ENCODE measurements around the gene ZDHHC1. TPM values are rescaled to one million over a fixed set of nuclear protein-coding genes. Genes with fewer than 3 reads are reported as not detected.

The ZDHHC1 gene
- total RNA-seq, 2 experiments from 2014 or later, result 0.23 to 0.45 TPM

DNA sequence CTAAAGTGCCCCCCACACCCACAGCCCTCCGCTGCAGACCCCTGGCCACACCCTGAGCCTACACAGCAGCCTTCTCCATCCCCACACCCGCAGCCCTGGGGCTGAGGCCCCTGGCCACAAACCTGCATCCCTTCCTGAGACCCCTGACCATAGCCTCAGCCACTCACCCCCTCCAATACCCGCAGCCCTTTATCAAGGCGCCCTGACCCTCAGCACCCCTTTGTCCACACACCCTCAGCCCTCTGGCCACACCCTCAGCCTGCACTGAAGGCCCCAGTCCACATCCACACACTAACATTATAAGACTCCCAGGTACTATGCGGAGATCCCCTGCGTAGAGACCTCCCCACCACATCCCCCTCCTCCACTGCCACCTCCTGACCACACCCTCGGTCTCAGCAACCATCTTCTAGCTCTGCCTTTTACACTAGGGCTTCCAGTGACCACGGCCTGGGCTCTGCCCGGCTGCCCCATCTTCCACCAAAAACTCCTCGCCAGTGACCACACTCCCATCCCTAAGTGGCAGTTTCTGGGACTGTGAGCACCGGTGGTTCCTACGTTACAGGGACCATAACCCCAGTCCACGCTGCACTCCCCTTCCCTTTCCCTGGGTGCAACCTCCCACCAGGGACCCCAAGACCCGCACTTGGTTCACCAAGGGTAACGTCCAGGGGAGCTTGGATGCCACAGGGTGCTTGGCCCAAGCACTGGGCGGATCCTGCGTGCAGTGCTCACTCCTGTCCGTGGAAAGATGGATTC lies 23.8 kb downstream of the ZDHHC1 start:
- CTCF ChIA-PET, result interaction anchor here (0.6 to 1.4 kb wide), 4 partner anchors 12 to 608 kb away, joined by 3 to 5 read pairs (median 4); no protein-coding TSS in a partner anchor
- no peaks in the 10 kb centered on the region for H3K9me3 Mint-ChIP-seq

DNA sequence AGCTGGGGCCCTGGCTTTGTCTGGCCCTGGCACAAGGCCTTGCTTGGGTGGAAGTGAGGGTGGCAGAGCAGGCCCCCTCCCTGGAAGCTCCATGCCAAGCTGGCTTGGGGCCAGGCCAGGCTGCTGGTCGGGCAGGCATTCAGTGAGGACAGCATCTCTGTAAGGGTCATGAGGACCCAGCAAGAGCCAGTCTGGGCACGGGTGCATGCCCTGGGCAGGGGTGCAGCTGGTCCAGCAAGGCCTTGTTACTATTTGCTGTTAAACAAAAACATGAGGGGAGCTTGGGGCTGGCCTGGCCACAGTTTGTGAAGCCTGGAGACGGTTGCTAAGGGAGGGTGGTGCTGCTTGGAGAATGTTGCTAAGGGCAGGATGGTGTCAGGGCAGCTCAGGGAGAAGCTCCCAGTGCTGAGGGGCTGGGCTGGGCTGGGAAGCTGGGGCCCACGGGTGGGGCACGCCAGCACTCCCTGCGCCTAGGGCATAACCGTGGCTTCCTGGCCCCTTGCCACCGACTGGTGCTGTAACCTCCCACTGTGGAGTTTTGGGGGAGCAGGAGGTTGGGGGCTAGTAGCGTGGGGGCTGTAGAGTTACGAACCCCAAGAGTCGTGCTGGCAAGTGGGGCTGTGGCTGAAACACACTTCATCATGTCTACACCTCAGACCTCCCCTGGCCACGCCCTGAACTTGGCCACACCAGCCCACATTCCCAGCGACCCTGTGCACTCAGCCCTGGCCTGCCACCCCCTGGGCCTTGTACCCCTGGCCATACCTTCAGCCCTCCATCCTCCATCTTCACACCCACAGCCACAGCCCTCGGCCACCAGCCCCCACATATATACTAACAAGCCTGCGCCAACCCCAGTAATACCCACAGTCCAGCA lies 24.6 kb downstream of the ZDHHC1 start:
- Mint-ChIP-seq H3K36me3 (ENCODE audit: low read depth) (no peaks in the 10 kb centered on the region), H3K27me3 (peaks cover 40% of the 10 kb centered on the region), H3K9me3 (no peaks in the 10 kb centered on the region), H3K4me1 (peaks cover 5% of the 10 kb centered on the region), H3K27ac (no peak overlapping the region), H3K4me3 (no peak overlapping the region)
- POLR2A ChIA-PET, result no interaction called here
- CTCF ChIA-PET, result interaction anchor here (1.0 kb wide), 1 partner anchor 131 kb away, joined by 3 read pairs; no protein-coding TSS in a partner anchor
- DNase-seq, result no peak

More for the DNA sequence above, 23.8 kb downstream of the ZDHHC1 start:
- DNase-seq, result no peak
- H3K36me3 Mint-ChIP-seq (ENCODE audit: low read depth), result no peaks in the 10 kb centered on the region
- POLR2A ChIA-PET, result interaction anchor here (1.3 kb wide), 1 partner anchor 148 kb away, joined by 3 read pairs; no protein-coding TSS in a partner anchor
- H3K4me1 Mint-ChIP-seq, result peaks cover 5% of the 10 kb centered on the region
- no peak overlapping the region for H3K4me3 Mint-ChIP-seq
- H3K27me3 Mint-ChIP-seq, result peaks cover 44% of the 10 kb centered on the region
- H3K27ac Mint-ChIP-seq, result no peak overlapping the region

DNA sequence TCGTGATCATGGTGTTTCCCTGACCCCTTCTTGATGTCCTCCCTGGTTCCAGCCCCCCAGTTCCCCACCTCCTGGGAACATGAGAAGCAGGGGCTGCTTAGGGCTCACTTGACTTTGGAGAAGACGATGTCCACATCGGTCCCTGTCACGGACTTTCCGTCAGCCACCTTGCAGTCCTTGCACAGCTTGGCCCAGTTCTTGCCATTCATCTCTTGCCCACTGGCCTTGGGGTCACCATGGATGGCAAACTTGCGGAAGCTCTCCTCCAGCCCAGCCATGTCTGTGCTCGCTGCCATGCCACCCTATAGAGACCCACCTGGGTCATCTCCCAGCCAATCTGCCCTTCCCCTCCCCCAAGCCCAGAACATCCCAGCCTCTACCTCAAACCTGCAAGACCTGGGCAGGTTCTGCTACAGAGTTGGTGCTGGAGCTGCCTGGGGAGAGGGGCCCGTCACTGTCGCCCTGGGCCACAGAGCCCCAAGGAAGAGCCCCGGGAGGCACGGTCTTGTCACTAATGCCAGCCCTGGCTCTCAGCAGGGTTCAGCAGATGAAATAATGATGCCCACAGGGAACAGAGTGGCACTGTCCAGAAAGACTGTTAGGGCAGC lies 25.4 kb downstream of the ZDHHC1 start:
- ChIA-PET POLR2A (no interaction called here), CTCF (interaction anchor here (1.0 kb wide), 1 partner anchor 130 kb away, joined by 3 read pairs; no protein-coding TSS in a partner anchor)
- Mint-ChIP-seq H3K27ac (no peak overlapping the region), H3K9me3 (no peaks in the 10 kb centered on the region), H3K27me3 (peaks cover 40% of the 10 kb centered on the region), H3K36me3 (ENCODE audit: low read depth) (no peaks in the 10 kb centered on the region), H3K4me3 (no peak overlapping the region), H3K4me1 (peaks cover 5% of the 10 kb centered on the region)
- no peak for DNase-seq

DNA sequence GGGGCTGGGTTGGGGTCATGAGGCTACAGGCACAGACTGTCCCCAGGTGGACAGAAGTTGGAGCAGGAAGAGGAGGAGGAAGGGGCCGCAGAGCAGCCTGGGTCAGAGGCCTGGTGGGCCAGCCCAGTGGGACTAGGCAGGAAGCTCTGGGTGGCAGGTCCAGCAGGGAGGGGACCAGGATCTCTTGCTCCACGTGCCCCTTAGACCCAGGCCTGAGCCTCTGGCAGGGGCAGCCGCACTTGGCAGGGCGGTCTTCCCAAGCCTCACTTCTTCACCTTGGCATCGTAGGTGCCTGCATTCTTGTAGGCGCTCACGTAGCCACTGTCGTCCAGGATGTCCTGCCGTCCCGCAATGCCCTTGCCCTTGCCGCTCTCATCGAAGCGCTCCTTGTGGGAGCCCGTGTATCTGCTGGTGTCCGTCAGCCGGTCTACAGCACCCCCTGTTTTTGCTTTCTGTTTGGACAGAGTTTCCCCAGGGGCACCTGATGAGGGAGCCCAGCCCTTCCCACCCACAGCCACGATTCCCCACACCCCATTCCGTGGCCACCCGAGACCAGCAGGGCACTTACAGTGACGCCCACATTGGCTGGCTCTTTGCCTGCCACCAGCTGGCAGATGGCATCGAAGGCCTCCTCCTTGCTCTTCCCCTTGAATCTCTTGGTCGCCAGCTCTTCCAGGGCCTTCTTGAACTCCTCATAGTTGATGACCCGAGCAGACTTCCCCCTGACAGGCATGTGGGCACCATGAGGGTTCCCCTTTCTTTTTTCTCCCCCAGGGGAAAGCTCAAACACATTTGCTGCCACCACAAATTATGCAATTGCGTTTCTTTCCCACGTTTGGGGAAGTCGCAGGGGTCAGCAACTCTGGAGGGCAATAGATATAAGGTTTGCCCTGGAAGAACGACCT lies 26.1 kb downstream of the ZDHHC1 start:
- H3K27ac Mint-ChIP-seq, result no peak overlapping the region

DNA sequence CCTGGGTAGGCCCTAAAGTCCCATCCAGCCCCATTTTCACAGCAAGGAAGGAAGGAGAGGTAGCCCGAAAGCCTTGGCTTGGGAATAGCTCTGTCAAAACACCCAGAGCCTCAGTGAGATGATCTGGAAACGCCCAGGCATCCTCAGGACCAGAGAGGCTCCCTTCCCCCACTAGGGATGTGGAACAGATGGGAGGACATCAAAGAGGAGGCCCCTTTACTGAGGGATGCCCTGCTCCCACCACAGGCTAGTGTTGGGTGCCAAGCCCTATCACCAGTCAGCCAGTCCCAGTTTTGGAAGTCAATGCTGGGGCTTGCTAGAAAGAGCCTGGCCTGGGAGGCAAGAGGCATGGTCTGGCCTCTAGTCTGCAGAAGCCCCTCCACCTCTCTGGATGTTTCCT lies 27.7 kb downstream of the ZDHHC1 start:
- ChIA-PET POLR2A (no interaction called here), CTCF (interaction anchor here (1.0 to 1.2 kb wide), 3 partner anchors 10 to 57 kb away, joined by 3 to 6 read pairs (median 5); no protein-coding TSS in a partner anchor)
- H3K27me3 Mint-ChIP-seq, result peaks cover 30% of the 10 kb centered on the region
- no peak overlapping the region for H3K4me3 Mint-ChIP-seq
- DNase-seq, result no peak
- H3K27ac Mint-ChIP-seq, result no peak overlapping the region
- H3K4me1 Mint-ChIP-seq, result no peaks in the 10 kb centered on the region
- no peaks in the 10 kb centered on the region for H3K9me3 Mint-ChIP-seq
- no peaks in the 10 kb centered on the region for H3K36me3 Mint-ChIP-seq (ENCODE audit: low read depth)

More for the DNA sequence above, 26.1 kb downstream of the ZDHHC1 start:
- Mint-ChIP-seq H3K27me3 (peaks cover 39% of the 10 kb centered on the region), H3K4me3 (no peak overlapping the region), H3K36me3 (ENCODE audit: low read depth) (no peaks in the 10 kb centered on the region), H3K4me1 (peaks cover 5% of the 10 kb centered on the region), H3K9me3 (no peaks in the 10 kb centered on the region)
- DNase-seq, result no peak
- ChIA-PET POLR2A (no interaction called here), CTCF (interaction anchor here (0.6 to 1.0 kb wide), 2 partner anchors 57 to 129 kb away, joined by 3 read pairs; no protein-coding TSS in a partner anchor)

DNA sequence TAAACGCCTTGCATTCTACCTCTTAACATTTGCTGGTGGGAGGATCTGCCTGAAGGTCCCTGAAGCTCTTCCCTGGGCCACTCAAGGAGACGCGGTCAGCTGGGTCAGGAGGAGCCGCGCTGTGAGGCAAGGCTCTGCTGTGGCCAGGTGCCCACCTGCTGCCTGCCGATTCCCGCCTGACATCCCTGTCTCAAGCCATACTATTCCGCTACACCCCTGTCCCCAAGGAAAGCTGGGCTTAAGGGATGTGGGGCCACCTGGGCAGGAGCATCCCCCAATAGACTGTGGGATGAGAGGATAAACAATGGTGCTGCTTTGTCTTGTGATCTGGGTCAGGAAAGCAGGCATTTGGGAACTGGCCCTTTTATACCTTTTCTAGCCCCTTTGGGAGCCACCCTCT lies 28.1 kb downstream of the ZDHHC1 start:
- no peak for DNase-seq
- POLR2A ChIA-PET, result no interaction called here
- H3K4me1 Mint-ChIP-seq, result no peaks in the 10 kb centered on the region
- H3K27me3 Mint-ChIP-seq, result peaks cover 29% of the 10 kb centered on the region
- H3K9me3 Mint-ChIP-seq, result no peaks in the 10 kb centered on the region
- no peak overlapping the region for H3K4me3 Mint-ChIP-seq
- H3K36me3 Mint-ChIP-seq (ENCODE audit: low read depth), result no peaks in the 10 kb centered on the region
- CTCF ChIA-PET, result interaction anchor here (1.0 to 1.2 kb wide), 3 partner anchors 10 to 56 kb away, joined by 3 to 6 read pairs (median 5); no protein-coding TSS in a partner anchor
- H3K27ac Mint-ChIP-seq, result no peak overlapping the region

DNA sequence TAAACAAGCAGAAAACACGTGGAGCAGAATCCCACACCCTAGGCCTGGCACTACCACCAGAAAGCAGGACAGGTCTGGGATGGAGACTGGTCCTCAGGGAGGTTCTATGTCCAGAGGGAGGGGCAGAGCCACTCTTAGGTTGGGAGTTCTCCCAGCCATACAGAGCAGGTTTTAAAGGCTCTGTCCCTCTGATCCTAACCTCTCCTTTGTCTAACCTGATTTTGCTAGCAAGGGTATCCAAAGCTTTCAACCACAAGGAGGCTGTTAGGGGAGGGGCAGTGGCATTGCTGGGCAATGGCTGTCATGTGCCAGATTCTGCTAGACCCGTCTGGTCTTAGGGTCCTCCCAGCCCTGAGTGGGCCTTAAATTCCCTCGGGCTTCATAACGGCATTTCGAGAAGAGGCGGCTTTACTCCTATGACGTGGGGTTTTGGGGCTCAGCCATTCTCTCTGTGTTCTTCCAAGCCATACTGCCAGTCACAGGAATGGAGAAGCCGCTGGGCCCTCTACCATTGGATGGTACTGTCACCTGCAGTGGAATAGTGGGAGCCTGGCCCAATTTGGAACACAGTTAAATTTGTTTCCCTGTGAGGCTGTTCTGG lies 28.7 kb downstream of the ZDHHC1 start:
- Mint-ChIP-seq H3K27ac (no peak overlapping the region), H3K27me3 (peaks cover 24% of the 10 kb centered on the region), H3K4me1 (no peaks in the 10 kb centered on the region), H3K4me3 (no peak overlapping the region), H3K36me3 (ENCODE audit: low read depth) (no peaks in the 10 kb centered on the region), H3K9me3 (no peaks in the 10 kb centered on the region)
- CTCF ChIA-PET, result interaction anchor here (1.0 to 1.2 kb wide), 2 partner anchors 11 to 35 kb away, joined by 3 to 5 read pairs; no protein-coding TSS in a partner anchor
- no peak for DNase-seq
- POLR2A ChIA-PET, result no interaction called here

DNA sequence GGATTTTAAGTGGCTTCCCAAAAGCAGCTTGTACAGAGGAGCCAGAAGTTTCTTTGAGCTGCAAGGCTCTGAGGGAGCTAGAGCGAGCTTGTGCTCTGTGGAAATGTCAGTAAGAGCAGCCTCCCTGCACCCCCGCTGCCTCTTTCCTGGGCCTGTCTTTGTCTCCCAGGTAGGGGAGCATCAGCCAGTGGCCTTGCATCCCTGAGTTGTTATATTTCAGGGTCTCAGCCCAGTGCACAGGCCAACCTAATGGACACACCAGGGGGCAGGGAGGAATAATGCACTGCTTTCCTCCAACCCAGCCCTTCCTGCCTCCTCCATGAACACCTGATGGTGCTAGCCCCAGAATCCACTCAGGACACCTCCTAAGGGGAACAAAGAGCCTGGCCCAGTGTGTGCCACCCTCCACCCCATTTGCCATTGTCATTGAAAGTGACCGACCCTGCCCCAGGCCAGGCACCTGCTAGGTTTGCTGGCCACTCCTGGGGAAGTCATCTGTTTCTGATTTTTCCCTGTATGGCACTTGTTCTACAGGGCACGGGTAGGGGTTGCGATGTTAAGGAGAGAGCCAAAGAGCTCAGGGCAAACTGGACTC lies 29.3 kb downstream of the ZDHHC1 start:
- ChIA-PET POLR2A (no interaction called here), CTCF (no interaction called here)
- Mint-ChIP-seq H3K27me3 (peaks cover 21% of the 10 kb centered on the region), H3K27ac (no peak overlapping the region), H3K4me3 (no peak overlapping the region), H3K36me3 (ENCODE audit: low read depth) (no peaks in the 10 kb centered on the region), H3K4me1 (no peaks in the 10 kb centered on the region), H3K9me3 (no peaks in the 10 kb centered on the region)
- DNase-seq, result no peak

DNA sequence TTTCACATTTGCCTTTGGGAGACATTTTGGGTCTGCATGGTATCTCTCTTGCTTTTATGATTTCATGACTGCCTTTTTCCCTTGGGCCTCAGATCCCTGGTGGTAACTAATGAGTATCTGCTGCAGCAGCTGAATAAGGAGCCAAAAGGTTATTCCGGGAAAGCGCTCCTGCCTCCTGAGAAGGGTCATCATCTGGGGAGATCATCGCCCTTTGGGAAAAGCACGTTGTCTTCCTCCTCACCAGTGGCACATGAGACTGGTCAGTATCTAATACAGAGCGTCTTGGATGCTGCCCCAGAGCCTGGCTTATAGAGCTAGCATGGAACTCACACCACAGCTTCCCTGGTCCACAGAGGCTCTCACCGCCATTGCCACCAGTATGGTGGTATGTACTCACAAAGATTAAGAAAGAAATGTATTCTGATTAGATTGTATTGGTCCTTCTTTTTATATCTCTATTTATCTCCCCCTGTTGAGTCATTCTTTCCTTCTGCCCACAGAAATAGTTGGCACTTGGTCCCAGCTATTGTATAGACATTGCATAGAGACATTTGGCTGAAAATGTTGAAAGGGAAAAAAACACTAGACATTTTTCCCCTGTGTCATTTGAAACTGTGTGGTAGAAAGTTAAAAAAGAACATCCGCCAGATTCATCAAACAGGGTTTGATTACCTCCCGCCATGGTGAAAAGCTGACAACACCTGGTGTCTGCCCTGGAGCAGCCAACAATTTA lies 31.3 kb downstream of the ZDHHC1 start:
- Mint-ChIP-seq H3K36me3 (ENCODE audit: low read depth) (no peaks in the 10 kb centered on the region), H3K4me3 (no peak overlapping the region), H3K4me1 (no peaks in the 10 kb centered on the region), H3K27ac (no peak overlapping the region), H3K27me3 (peaks cover 20% of the 10 kb centered on the region), H3K9me3 (no peaks in the 10 kb centered on the region)
- POLR2A ChIA-PET, result interaction anchor here (0.8 kb wide), 1 partner anchor 234 kb away, joined by 3 read pairs; the partner anchor contains the start of gene B3GNT9
- CTCF ChIA-PET, result interaction anchor here (1.0 to 1.6 kb wide), 2 partner anchors 15 kb away, joined by 3 to 4 read pairs; no protein-coding TSS in a partner anchor
- no peak for DNase-seq

DNA sequence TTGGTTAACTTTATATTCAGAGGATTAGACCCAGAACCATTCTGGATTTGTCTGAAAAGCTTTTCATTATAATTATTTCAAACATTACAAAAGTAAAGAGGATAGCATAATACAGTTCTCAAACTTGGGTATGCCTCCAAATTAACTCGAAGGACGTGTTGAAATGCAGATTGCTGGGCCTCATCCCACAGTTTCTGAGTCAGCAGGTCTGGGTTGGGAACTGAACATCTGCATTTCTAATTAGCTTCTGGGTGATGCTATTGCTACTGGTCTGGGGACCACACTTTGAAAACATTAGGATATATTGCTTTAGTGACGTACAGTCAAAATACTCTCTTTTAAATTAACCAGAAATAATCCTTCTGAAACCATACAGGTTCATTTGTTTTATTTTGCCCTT lies 33.0 kb downstream of the ZDHHC1 start:
- Mint-ChIP-seq H3K27ac (no peak overlapping the region), H3K27me3 (peaks cover 17% of the 10 kb centered on the region), H3K4me3 (no peak overlapping the region), H3K4me1 (no peaks in the 10 kb centered on the region), H3K36me3 (ENCODE audit: low read depth) (no peaks in the 10 kb centered on the region), H3K9me3 (no peaks in the 10 kb centered on the region)
- DNase-seq, result no peak
- ChIA-PET POLR2A (no interaction called here), CTCF (interaction anchor here (1.2 kb wide), 1 partner anchor 10 kb away, joined by 3 read pairs; no protein-coding TSS in a partner anchor)

DNA sequence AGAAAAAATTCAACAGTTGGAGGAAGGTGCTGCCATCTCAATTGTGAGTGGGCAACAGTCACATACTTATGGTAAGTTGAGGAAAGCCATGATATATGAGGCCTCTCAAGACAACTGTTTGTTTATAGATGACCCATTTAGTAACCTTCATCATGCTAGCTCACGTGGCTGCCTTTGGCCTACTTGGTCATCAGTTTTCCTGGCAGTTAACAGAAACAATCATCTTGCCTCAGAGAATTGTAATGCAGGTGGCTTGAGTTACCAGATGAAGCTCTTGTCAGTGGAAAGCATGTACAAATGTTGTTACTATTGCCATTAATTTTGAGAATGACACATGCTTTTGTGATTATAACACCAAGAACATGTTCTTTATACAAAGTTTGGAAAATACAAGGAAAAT lies 37.6 kb downstream of the ZDHHC1 start:
- H3K4me1 Mint-ChIP-seq, result no peaks in the 10 kb centered on the region
- CTCF ChIA-PET, result no interaction called here
- no peaks in the 10 kb centered on the region for H3K36me3 Mint-ChIP-seq (ENCODE audit: low read depth)
- POLR2A ChIA-PET, result no interaction called here
- no peak for DNase-seq
- no peak overlapping the region for H3K27ac Mint-ChIP-seq
- H3K4me3 Mint-ChIP-seq, result no peak overlapping the region
- H3K27me3 Mint-ChIP-seq, result peaks cover 22% of the 10 kb centered on the region
- no peaks in the 10 kb centered on the region for H3K9me3 Mint-ChIP-seq
